Stimulated activated CD8-positive, alpha-beta memory T cell treated with anti-CD3 and anti-CD28 coated beads, Interleukin-15, amount 100 ng/mL, for 48 hours (primary cell): ENCODE measurements around the gene PEX11A.
"Not testable (repeated sequence)": the region's sequence is repeated elsewhere in the genome, so short reads cannot be mapped to it uniquely, and the experiment has no call there.

ENCODE experiments used
- DNase-seq, 2 donors: peaks; one replicate each; pipeline ENCODE4 v3.0.0-alpha.2; 2020; ENCODE audit warnings: low read depth in 2 of 2

Gene PEX11A

GRCh38 chr15:89690276-89691218 lies at the start of gene PEX11A, which contains the start of gene WDR93:
Gene PEX11A (minus strand): TSS chr15:89690754. CDS start chr15:89690632, 122 bp downstream.
Gene WDR93 (plus strand): TSS chr15:89690811. CDS start chr15:89701747, 10,936 bp downstream.
- DNase-seq, result peak; percentile 49 to 70

GRCh38 chr15:89740137-89740536 lies 49.6 kb upstream of the PEX11A start:
- DNase-seq, result peak; percentile 16 to 25

- no peak for DNase-seq
These were observed 45.2 kb upstream of the PEX11A start for GRCh38 chr15:89735773-89736172.

GRCh38 chr15:89732451-89733172 lies 42.1 kb upstream of the PEX11A start:
- DNase-seq, result no peak

- no peak for DNase-seq
These were observed 40.7 kb upstream of the PEX11A start for GRCh38 chr15:89731275-89731674.

- no peak for DNase-seq
These were observed 37.7 kb upstream of the PEX11A start for GRCh38 chr15:89728254-89728653.

- DNase-seq, result no peak
These were observed 34.5 kb upstream of the PEX11A start for GRCh38 chr15:89725064-89725463.

- DNase-seq, result no peak
These were observed 34.1 kb upstream of the PEX11A start for GRCh38 chr15:89724621-89725020.

- DNase-seq, result no peak
These were observed 32.5 kb upstream of the PEX11A start for GRCh38 chr15:89723031-89723430.

- no peak for DNase-seq
These were observed 24.2 kb upstream of the PEX11A start for GRCh38 chr15:89714775-89715174.

- DNase-seq, result no peak
These were observed 17.0 kb upstream of the PEX11A start for GRCh38 chr15:89707577-89707976.

GRCh38 chr15:89704411-89704810 lies 13.9 kb upstream of the PEX11A start:
- DNase-seq, result no peak

- DNase-seq, result no peak
These were observed 4.6 kb upstream of the PEX11A start for GRCh38 chr15:89695198-89695597.

- no peak for DNase-seq
These were observed 3.1 kb upstream of the PEX11A start for GRCh38 chr15:89693696-89694095.

GRCh38 chr15:89693091-89693490 lies 2.5 kb upstream of the PEX11A start:
- no peak for DNase-seq

- not testable (repeated sequence) for DNase-seq
These were observed 651 bp downstream of the PEX11A start for GRCh38 chr15:89689930-89690275.

- no peak for DNase-seq
These were observed 4.0 kb downstream of the PEX11A start for GRCh38 chr15:89686522-89686921.

- no peak for DNase-seq
These were observed 4.6 kb downstream of the PEX11A start for GRCh38 chr15:89685995-89686394.

- DNase-seq, result no peak
These were observed 9.4 kb downstream of the PEX11A start for GRCh38 chr15:89681146-89681545.

- no peak for DNase-seq
These were observed 10.2 kb downstream of the PEX11A start for GRCh38 chr15:89680282-89680873.

- no peak for DNase-seq
These were observed 11.3 kb downstream of the PEX11A start, which contains the start of gene PLIN1 for GRCh38 chr15:89679212-89679611. Gene PLIN1 (minus strand): TSS chr15:89679367. CDS start chr15:89677489, 1,878 bp downstream.

- no peak for DNase-seq
These were observed 13.2 kb downstream of the PEX11A start for GRCh38 chr15:89677381-89677780.
